Measurements from ENCODE around the gene UVSSA.
"Not testable (repeated sequence)": the region's sequence is repeated elsewhere in the genome, so short reads cannot be mapped to it uniquely, and the experiment has no call there.

Gene UVSSA

GRCh38 chr4:1331591-1332353 lies 15.2 kb upstream of the UVSSA start:
- no peak for DNase-seq

GRCh38 chr4:1332686-1333085 lies 14.3 kb upstream of the UVSSA start:
- DNase-seq: no peak

GRCh38 chr4:1333256-1333655 lies 13.8 kb upstream of the UVSSA start:
- DNase-seq: no peak

- not testable (repeated sequence) for DNase-seq
These were observed 13.0 kb upstream of the UVSSA start for GRCh38 chr4:1333851-1334578.

GRCh38 chr4:1334579-1334895 lies 12.5 kb upstream of the UVSSA start:
- no peak for DNase-seq

GRCh38 chr4:1335193-1335883 lies 11.7 kb upstream of the UVSSA start:
- not testable (repeated sequence) for DNase-seq

- DNase-seq: no peak
These were observed 10.9 kb upstream of the UVSSA start for GRCh38 chr4:1336088-1336491.

GRCh38 chr4:1337376-1337831 lies 9.6 kb upstream of the UVSSA start:
- DNase-seq: no peak

GRCh38 chr4:1337951-1338751 lies 8.9 kb upstream of the UVSSA start:
- DNase-seq: no peak

GRCh38 chr4:1338752-1339414 lies 8.1 kb upstream of the UVSSA start:
- DNase-seq: no peak

- DNase-seq: no peak
These were observed 7.5 kb upstream of the UVSSA start for GRCh38 chr4:1339489-1339888.

- no peak for DNase-seq
These were observed 6.7 kb upstream of the UVSSA start for GRCh38 chr4:1340181-1340747.

GRCh38 chr4:1340861-1341260 lies 6.1 kb upstream of the UVSSA start:
- DNase-seq: no peak

GRCh38 chr4:1342003-1342402 lies 5.0 kb upstream of the UVSSA start:
- no peak for DNase-seq

GRCh38 chr4:1344696-1345095 lies 2.3 kb upstream of the UVSSA start:
- DNase-seq: no peak

- peak; percentile 21 to 44 for DNase-seq
These were observed 866 bp upstream of the UVSSA start for GRCh38 chr4:1345903-1346780.

GRCh38 chr4:1347410-1347864 lies 429 bp downstream of the UVSSA start:
- DNase-seq: peak; percentile 54 to 55

GRCh38 chr4:1348014-1348513 lies 1.1 kb downstream of the UVSSA start:
- DNase-seq: no peak

GRCh38 chr4:1348746-1349145 lies 1.7 kb downstream of the UVSSA start:
- no peak for DNase-seq

- no peak for DNase-seq
These were observed 2.6 kb downstream of the UVSSA start for GRCh38 chr4:1349359-1350168.

Measured in NCI-H2081 (cell line).